Measurements from ENCODE around the gene CDH4.

DNA sequence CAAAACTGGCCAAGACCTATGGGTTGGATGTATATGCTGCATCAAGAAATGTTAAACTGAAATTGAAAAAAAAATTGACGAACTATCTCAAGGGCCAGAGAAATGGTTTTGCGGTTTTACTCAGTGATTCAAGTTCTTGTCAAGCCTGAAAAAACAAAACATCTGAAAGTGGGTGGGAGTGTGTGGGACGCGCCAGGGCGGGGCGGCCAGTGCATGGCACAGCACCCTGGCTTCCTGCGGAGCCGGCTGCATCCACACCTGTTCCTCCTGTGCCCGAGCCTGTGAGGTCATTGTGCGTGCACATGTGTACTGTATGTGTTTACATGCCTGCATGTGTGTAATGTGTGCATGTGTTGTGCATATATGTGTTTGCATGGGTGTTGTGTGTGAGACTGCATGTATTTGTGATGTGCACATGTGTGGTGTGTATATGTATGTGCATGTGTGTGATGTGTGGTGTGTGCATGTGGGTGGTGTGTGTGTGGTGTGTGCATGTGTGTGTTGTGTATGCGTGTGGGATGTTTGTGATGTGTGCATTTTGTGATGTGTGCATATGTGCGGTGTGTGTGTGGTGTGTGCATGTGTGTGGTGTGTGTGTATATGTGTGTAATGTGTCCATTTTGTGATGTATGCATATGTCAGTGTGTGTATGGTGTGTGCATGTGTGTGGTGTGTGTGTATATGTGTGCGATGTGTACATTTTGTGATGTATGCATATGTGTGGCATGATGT is 59.8 kb downstream of the CDH4 start:
- TF ChIP-seq POLR2A (IDR thresholded peaks at IDR 0.05) = no peak
- TF ChIP-seq, protein P1, sequence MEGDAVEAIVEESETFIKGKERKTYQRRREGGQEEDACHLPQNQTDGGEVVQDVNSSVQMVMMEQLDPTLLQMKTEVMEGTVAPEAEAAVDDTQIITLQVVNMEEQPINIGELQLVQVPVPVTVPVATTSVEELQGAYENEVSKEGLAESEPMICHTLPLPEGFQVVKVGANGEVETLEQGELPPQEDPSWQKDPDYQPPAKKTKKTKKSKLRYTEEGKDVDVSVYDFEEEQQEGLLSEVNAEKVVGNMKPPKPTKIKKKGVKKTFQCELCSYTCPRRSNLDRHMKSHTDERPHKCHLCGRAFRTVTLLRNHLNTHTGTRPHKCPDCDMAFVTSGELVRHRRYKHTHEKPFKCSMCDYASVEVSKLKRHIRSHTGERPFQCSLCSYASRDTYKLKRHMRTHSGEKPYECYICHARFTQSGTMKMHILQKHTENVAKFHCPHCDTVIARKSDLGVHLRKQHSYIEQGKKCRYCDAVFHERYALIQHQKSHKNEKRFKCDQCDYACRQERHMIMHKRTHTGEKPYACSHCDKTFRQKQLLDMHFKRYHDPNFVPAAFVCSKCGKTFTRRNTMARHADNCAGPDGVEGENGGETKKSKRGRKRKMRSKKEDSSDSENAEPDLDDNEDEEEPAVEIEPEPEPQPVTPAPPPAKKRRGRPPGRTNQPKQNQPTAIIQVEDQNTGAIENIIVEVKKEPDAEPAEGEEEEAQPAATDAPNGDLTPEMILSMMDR (IDR thresholded peaks at IDR 0.05) = no peak
